Measurements from ENCODE around the gene MYO1D. TPM values are rescaled to one million over a fixed set of nuclear protein-coding genes. Genes with fewer than 3 reads are reported as not detected.
"Not testable (repeated sequence)": the region's sequence is repeated elsewhere in the genome, so short reads cannot be mapped to it uniquely, and the experiment has no call there.

The MYO1D gene
- total RNA-seq, 1 donor from 2014 or later, result 73.3 TPM

DNA sequence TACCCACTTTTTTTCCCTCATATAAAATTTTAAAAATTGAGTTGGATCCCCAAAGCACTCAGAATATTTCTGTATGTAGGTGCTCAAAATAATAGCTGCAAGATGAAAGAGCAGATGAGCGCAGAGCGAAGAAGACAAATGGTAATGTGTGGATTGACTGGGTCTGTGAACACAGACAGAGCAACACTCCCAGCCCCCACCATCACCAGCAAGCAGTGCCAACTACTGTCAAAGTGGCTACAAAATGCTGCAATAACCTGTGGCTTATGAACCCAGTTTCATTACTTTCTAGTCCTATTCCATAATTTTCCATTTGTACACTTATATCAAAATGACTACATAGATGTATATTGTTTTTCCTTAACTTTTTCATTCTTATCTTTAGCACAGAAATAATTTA, 137.2 kb downstream of the MYO1D start:
- H3K4me1 ChIP-seq, result no peaks in the 10 kb centered on the region
- no peak for TF ChIP-seq CTCF (IDR thresholded peaks at IDR 0.05)
- DNase-seq (no peak), ATAC-seq (no peak)
- intact Hi-C loops (cut with DNase I), result no loop called here
- H3K27me3 ChIP-seq, result no peaks in the 10 kb centered on the region
- no peaks in the 10 kb centered on the region for H3K9me3 ChIP-seq
- H3K27ac ChIP-seq, result no peak overlapping the region
- H3K36me3 ChIP-seq, result no peaks in the 10 kb centered on the region
- no peak overlapping the region for H3K4me3 ChIP-seq

DNA sequence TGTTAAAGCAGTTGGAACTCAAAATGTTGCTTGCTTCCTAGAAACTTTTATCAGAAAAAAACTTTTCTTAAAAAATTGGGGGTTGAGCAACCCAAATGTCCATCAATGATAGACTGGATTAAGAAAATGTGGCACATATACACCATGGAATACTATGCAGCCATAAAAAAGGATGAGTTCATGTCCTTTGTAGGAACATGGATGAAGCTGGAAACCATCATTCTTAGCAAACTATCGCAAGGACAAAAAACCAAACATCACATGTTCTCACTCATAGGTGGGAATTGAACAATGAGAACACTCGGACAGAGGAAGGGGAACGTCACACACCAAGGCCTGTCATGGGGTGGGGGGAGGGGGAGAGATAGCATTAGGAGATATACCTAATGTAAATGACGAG, 137.8 kb downstream of the MYO1D start:
- H3K4me3 ChIP-seq; H3K36me3 ChIP-seq; H3K9me3 ChIP-seq; ATAC-seq; H3K27ac ChIP-seq; H3K4me1 ChIP-seq; intact Hi-C loops (cut with DNase I); DNase-seq; H3K27me3 ChIP-seq: not testable (repeated sequence)

DNA sequence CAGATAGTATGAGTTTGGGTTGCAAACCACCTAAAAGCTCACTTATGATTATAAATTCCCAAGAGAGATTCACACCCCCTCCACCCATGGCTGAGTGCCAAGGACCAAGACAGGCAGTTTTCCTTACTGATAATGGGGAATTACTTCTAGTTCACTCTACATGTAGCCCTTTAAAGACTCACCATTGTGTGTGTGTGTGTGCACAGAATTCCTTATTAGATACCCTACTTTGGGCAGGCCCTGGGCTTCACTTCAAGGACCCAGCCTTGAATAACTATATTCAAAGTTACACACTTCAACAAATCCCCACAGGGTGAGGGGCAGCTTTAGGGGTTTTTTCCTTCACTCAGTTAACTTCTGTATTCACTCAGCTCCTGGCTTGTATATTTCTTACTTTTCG, 143.5 kb downstream of the MYO1D start:
- Histone ChIP-seq H3K27me3 (no peaks in the 10 kb centered on the region), H3K36me3 (peaks cover 5% of the 10 kb centered on the region), H3K9me3 (no peaks in the 10 kb centered on the region), H3K4me1 (no peaks in the 10 kb centered on the region), H3K4me3 (no peak overlapping the region), H3K27ac (no peak overlapping the region)
- ATAC-seq (no peak), DNase-seq (no peak)
- TF ChIP-seq CTCF (IDR thresholded peaks at IDR 0.05), result no peak
- intact Hi-C loops (cut with DNase I), result no loop called here

DNA sequence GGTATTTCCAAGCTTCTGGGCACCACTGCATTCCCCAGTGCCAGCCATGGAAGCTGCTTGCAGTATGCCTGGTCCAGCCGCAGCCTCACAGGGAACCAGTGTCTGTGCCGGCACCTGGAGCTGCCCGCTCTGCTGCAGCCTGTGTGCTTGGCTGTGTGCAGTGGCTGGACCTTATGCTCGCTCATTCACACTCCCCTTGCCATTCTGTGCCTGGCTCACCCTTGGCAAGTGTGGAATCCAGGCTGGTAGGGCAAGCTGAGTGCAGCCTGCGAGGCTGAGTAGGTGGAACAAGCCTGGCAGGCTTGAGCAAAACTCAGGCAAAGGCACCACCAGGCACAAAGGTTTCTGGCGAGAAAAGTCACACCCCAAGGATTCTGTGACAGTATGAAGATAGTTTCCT, 144.0 kb downstream of the MYO1D start:
- DNase-seq, result no peak
- Histone ChIP-seq H3K9me3 (no peaks in the 10 kb centered on the region), H3K27me3 (no peaks in the 10 kb centered on the region), H3K27ac (no peak overlapping the region), H3K36me3 (peaks cover 5% of the 10 kb centered on the region), H3K4me1 (no peaks in the 10 kb centered on the region), H3K4me3 (no peak overlapping the region)
- intact Hi-C loops (cut with DNase I), result no loop called here
- no peak for ATAC-seq
- no peak for TF ChIP-seq CTCF (IDR thresholded peaks at IDR 0.05)

- TF ChIP-seq CTCF (IDR thresholded peaks at IDR 0.05), result no peak
- intact Hi-C loops (cut with DNase I), result no loop called here
- DNase-seq, result no peak
- no peak overlapping the region for H3K4me3 ChIP-seq
- no peak for ATAC-seq
- no peaks in the 10 kb centered on the region for H3K4me1 ChIP-seq
- H3K36me3 ChIP-seq, result peaks cover 5% of the 10 kb centered on the region
- no peak overlapping the region for H3K27ac ChIP-seq
- H3K27me3 ChIP-seq, result no peaks in the 10 kb centered on the region
- no peaks in the 10 kb centered on the region for H3K9me3 ChIP-seq
Measured at GRCh38 chr17:32732296-32732642, 144.7 kb downstream of the MYO1D start.

- H3K4me3 ChIP-seq, result no peak overlapping the region
- no peaks in the 10 kb centered on the region for H3K27me3 ChIP-seq
- no peak overlapping the region for H3K27ac ChIP-seq
- no peak for TF ChIP-seq CTCF (IDR thresholded peaks at IDR 0.05)
- no peak for DNase-seq
- H3K4me1 ChIP-seq, result no peaks in the 10 kb centered on the region
- H3K36me3 ChIP-seq, result peaks cover 5% of the 10 kb centered on the region
- intact Hi-C loops (cut with DNase I), result no loop called here
- H3K9me3 ChIP-seq, result no peaks in the 10 kb centered on the region
- no peak for ATAC-seq
Measured at GRCh38 chr17:32731556-32732295, 145.2 kb downstream of the MYO1D start.

All from upper lobe of right lung (tissue), 1 donor.